Activated CD4-positive, alpha-beta T cell treated with anti-CD3 and anti-CD28 coated beads for 24 hours (primary cell): ENCODE data around the gene CAMK2D.

Experiments used
- DNase-seq, 2 donors: peaks; one replicate each; pipeline ENCODE4 v3.0.0-alpha.2; 2020; ENCODE audit warnings: low read depth in 2 of 2

The CAMK2D gene

GRCh38 chr4:113524096-113524495, 237.4 kb downstream of the CAMK2D start:
- DNase-seq = no peak

- no peak for DNase-seq
These were observed 239.1 kb downstream of the CAMK2D start for GRCh38 chr4:113522433-113522832.

- DNase-seq = no peak
These were observed 248.2 kb downstream of the CAMK2D start for GRCh38 chr4:113513382-113513781.

DNA sequence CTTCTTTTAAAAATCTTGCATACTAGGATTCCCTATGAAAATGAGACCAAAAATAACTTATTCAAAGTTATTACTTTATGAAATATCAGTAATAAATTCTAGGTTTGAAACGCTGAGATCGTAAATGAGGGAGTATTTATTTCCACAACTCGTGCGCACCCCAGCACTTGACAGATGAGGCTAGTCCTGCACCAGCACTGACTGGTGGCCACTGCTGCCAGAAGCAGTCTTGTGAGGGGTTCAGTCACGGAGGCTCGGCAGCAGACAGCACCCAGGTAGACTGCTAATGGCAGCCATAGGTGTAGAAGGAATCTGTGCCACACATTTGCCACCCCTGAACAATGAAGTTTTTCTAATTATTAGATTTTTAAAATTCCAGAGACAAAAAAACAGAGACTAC, 248.7 kb downstream of the CAMK2D start:
- no peak for DNase-seq

DNA sequence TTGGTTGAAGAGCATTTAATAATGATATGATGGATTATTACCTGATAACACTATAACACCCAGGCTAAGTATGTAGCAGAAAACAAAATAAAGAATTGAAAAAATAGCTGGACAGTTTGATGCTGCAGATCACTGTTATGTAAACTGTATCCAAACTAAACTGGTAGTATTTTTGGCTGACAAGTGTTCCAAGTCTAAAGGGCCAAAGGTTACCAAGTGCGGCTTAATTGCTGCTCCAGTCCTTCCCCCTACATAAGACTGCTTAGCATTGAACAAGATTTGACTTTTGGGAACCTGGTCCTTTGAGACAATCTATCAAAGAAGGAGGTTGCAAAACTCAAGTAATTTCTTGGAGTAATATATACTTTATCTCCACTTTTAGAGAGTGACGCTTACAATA, 249.6 kb downstream of the CAMK2D start:
- no peak for DNase-seq

DNA sequence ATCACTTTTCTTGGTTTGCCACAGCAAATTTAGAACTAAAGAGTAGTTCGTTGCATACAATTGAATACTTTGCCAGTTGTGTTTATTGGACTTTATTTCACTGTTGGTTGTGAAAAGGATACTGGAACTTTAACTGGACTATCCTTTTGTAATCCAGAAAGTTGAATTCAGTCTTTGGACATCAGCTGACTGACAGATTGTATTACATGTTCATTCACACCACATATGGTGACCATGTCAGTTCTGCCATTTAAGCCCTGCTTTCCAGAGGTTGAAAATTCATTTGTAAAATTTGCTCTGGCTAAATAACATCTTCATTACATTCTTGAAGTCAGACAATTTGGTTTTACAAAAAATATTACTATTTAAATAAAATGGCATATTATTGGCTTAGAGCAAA, 251.7 kb downstream of the CAMK2D start:
- DNase-seq = no peak

DNA sequence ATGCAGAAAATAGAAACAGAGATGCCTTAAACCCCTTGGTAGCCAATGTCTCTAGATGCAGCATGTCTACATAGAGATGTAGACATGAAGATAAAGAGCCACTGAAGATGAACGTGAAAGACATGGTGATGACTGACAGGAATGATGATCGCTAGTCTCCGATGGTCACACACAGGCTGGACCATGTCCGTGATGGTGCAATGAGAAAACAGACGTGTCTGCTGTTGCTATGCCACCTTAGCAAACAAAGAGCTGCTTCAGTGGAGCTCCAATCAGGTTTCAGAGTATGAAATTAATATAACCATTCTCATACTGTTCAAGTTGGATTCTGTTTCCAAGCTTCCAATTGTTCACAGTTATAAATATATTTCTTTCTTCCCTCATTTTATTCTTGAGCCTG, 256.5 kb downstream of the CAMK2D start:
- DNase-seq = no peak

DNA sequence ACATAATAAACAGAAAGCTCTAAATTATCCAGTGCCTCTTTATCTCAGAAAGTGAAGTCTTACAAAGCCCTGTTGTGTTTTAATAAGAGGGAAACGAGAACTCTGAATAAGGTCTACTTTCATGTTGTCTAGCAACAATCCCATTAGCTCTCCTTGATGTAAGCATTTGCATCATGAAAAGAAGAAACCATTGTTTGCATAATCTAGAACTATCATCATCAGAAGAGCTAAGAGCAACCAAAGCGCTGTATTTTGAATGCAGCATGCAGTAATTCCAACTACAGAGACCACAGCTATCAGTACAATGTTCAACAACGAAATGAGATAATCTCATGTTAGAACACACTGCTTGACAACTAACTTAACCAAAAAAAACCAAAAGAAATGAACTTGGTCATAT, 257.1 kb downstream of the CAMK2D start:
- no peak for DNase-seq

DNA sequence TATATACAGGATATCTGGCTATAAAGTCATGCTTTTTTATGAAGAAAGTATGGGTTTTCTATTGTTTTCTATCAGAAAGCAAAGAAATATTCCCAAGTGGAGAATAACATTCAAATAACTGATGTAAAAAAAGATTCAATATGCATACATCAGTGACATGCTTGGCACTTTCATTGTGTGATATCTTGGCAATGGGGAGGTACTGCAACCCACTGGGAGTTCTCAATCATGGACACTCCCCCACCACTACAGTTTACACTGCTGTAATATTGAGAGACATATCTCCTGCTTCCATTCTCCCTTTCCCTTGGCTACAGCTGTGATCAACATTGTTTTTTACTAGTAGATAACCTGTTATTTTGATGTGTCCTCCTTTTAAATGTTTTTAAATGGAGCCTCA, 257.8 kb downstream of the CAMK2D start:
- no peak for DNase-seq

- no peak for DNase-seq
These were observed 258.6 kb downstream of the CAMK2D start for GRCh38 chr4:113502906-113503305.

- no peak for DNase-seq
These were observed 259.1 kb downstream of the CAMK2D start for GRCh38 chr4:113502476-113502875.

DNA sequence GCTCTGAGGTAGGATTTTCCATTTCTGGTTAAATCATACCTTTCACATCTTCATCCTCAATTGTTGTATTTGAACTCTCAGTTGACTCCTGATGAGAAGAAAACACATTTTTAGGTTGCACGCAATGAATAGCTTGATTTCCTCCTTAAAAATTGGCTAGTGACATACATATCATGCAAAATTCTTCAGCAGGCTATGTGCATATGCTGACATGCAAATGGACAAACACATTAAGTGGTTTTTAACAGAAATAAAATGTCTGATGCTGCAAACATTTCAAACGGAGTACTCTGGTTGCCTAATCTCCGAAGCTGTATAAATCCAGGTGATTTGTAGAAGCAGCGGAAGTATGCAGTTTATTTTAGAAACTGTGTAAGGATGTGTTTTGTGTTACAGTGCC, 261.1 kb downstream of the CAMK2D start:
- DNase-seq = no peak

- no peak for DNase-seq
These were observed 261.8 kb downstream of the CAMK2D start for GRCh38 chr4:113499696-113500095.

DNA sequence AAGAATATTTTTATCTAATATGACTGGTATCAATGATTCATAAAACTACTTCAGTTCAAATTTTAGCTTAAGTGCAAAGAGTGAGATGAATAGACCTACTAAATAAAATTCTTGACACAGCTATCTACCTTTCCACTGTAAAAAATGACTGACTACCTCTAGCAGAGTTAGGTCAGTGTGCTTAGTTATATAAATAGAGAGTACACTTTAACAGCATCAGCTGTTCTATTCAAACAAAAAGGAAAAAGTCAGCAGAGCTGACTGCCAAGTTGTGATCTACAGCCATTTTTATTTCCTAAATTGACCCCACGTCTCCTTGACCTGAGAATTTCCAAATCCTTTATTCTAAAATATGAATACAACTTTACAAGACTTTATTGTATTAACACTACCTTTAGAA, 262.4 kb downstream of the CAMK2D start:
- no peak for DNase-seq

DNA sequence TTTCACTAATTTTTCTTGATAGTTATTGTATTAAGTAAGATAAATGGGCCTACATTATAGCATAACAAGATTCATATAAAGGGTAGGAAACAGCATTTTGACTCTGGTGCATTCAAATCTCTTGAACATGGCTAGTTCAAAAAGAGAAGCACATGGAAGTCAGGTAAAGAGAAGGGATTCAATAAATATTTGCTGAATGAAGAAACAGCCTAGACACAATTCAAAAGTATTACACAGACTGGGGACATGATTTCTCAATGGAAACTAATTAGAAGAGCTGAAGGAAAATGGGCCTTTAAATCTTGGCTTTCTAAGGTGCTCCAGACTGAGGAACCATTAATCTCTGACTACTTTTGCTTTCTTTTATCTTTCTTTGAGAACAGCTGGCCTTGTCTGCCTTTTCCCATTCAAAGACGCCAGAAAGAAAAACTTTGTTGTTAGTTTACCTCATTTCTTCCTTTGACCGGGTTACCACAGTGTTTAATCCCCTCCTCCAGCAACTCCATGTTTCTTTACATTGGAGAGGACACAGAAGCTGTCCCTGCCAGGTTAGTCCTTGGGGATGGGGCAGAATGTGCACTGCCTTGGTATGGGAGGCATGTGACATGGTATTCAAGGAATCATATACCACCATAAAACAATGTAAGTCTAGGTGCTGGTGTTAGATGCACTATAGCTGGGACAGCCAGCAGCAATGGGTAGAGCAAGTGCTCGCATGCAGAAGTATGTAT, 264.2 kb downstream of the CAMK2D start:
- no peak for DNase-seq

GRCh38 chr4:113496698-113497097, 264.8 kb downstream of the CAMK2D start:
- DNase-seq = no peak

DNA sequence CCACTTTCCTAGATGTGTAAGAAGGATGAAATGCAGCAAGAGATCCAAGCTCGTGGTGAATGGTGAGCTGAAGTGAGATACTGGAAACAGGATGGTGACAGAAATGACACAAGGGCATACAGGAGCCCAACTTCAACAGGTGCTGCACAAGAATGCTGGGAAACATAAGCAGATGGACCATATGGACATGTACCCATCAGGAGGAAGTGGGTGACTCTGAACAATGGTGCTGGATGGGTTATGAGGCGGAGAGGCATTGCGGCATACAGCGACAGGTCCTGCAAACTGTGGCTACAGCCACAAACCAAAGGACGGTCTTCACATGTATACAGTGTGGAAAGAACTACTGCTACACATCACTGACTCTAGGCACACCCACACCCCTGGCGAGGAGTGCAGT, 265.7 kb downstream of the CAMK2D start:
- no peak for DNase-seq

DNA sequence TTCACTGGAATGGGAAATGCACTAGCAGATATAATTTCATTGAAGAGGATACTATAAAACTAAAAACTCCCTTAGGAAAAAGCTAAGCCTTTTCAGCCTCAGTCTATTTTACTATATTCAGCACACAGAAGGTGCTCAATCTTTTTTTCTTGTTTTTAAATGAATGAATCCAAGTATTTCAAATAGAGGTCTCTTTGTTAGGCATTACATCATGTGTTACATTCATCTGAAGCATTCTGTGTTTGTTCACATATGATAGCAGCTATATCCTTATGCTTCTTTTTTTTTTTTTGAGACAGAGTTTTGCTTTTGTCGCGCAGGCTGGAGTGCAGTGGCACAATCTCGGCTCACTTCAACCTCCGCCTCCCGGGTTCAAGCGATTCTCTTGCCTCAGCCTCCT, 278.4 kb downstream of the CAMK2D start:
- DNase-seq = no peak

DNA sequence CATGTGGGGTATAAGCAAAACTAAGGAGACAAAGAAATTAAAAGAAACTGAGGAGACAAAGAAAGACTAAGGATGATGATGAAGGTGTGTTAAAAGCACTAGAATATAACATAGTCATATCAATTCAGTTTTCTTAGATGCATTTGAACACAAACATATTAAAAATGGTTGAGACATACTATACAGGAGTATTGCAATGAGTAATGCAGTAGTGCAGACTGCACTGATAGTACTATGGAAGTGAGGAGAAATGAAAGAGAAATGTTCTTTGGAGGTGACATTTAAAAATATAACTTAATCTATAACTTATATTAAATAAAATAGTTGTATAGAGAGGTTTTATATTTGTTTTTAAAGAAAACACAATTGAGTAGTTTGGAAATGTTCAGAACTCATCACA, 279.2 kb downstream of the CAMK2D start:
- DNase-seq = no peak

DNA sequence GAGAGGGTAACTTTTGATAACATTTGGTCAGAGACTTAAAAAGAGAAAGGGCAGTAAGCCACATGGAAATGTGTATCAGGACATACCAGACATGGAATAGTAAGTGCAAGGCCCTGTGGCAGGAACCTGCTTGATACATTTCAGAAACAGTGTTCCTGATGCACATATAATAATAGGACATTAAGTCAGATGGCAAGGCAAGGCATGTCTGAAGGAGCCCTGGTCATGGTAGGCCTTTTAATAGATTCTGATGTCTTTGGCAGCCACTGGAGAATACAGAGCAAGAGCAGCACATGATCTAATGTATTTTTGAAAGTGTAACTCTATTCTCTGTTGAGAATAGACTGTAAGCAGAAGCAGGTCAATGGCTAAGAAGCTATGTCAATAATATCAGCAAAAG, 279.7 kb downstream of the CAMK2D start:
- no peak for DNase-seq

DNA sequence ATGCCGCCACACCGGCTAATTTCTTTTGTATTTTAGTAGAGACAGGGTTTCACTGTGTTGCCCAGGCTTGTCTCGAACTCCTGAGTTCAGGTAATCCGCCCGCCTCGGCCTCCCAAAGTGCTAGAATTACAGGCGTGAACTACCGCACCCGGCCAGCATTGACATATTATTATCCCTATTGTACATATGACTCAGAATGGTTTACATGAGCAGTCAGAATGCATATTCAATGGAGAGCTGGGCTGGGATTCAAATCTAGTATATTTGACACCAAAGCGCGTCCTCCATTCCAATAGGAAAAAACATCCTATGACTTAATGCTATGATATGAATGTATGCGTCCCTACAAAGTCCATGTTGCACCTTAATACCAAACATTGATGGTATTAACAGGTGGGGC, 281.4 kb downstream of the CAMK2D start:
- no peak for DNase-seq

DNA sequence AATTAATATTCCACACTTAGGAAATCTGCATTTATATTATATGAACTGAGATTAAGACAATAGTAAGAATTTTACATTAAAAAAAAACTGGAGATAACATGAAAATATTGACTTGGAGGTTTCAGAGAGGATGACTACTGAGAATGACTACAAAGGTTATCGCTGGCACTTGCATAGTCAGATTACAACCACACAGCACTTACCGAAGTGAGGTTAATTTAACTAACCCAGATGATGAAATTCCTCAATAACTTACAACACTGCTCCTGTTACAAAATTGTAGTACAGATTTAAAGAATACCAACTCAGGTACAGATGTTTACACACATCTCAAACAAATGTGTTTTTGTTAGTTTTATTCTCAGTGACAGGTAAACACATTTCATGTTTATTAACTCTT, 283.5 kb downstream of the CAMK2D start:
- no peak for DNase-seq

DNA sequence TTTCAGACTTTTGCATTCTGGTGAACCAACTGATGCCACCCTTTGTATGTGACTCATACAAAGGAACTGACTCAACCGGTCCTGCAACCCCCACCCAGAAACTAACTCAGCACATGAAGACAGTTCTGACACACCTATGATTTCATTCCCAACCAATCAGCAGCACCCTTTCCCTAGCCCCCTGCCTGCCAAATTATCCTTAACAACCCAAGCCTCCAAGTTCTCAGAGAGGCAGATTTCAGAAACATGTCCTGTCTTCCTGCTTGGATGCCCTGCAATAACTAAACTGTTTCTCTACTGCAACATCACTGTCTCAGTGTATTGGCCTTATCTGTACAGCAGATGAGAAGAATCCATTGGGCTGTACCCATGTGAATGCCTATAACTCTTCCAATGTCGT, 284.7 kb downstream of the CAMK2D start:
- DNase-seq = peak in 1 of 2 donors; percentile 35

DNA sequence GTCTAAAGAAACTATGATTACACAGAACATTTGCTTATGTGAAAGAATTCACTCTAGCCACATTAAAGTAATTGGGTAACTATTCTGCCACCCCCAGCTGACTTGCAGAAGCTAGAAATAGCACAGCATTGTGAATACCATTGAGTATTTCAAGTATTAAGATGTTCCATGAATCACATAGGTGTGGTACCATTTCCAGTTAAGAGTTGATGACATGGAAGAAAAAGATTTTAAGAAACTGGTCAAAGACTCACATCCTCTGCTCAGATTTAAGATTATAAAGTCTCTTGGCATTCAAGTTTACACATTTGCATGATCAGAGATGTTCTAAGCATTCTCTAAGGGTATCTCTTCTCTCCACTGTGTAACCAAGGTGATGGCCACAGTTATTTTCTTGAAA, 287.5 kb downstream of the CAMK2D start:
- DNase-seq = peak in 1 of 2 donors; percentile 18
